HG03460 (cell line): Measurements from ENCODE around the gene HRH3.

Experiments
- ATAC-seq: cut with Tn5 transposase; IDR thresholded peaks from one replicate; pipeline ENCODE4 v1.9.1; 2021; ENCODE audit not compliant: unreplicated experiment

HRH3 gene

GRCh38 chr20:62230696-62231095 lies 10.6 kb upstream of the HRH3 start:
- ATAC-seq, result no peak

- no peak for ATAC-seq
Measured at GRCh38 chr20:62230276-62230675, 10.2 kb upstream of the HRH3 start.

GRCh38 chr20:62229667-62230066 lies 9.6 kb upstream of the HRH3 start:
- no peak for ATAC-seq

GRCh38 chr20:62228982-62229545 lies 9.0 kb upstream of the HRH3 start:
- no peak for ATAC-seq

- no peak for ATAC-seq
Measured at GRCh38 chr20:62227977-62228958, 8.2 kb upstream of the HRH3 start.

GRCh38 chr20:62227591-62227976 lies 7.5 kb upstream of the HRH3 start:
- no peak for ATAC-seq

GRCh38 chr20:62226707-62227590 lies 6.9 kb upstream of the HRH3 start:
- no peak for ATAC-seq

- no peak for ATAC-seq
Measured at GRCh38 chr20:62225820-62226635, 6.0 kb upstream of the HRH3 start.

- no peak for ATAC-seq
Measured at GRCh38 chr20:62225026-62225425, 4.9 kb upstream of the HRH3 start.

- no peak for ATAC-seq
Measured at GRCh38 chr20:62224113-62224855, 4.2 kb upstream of the HRH3 start.

- ATAC-seq, result no peak
Measured at GRCh38 chr20:62223571-62223970, 3.5 kb upstream of the HRH3 start.

- no peak for ATAC-seq
Measured at GRCh38 chr20:62222972-62223371, 2.9 kb upstream of the HRH3 start.

GRCh38 chr20:62222266-62222850 lies 2.3 kb upstream of the HRH3 start:
- ATAC-seq, result no peak

GRCh38 chr20:62220666-62221568 lies 839 bp upstream of the HRH3 start:
- no peak for ATAC-seq

- no peak for ATAC-seq
Measured at GRCh38 chr20:62219101-62219991, 732 bp downstream of the HRH3 start.

GRCh38 chr20:62217913-62218773 lies 1.9 kb downstream of the HRH3 start:
- ATAC-seq, result no peak
